ENCODE measurements around the gene TMEM154.

TMEM154 gene

GRCh38 chr4:152635851-152636250 is 43.9 kb downstream of the TMEM154 start:
- in situ Hi-C loops (cut with MboI; ENCODE audit: low sequenced_read_pairs) = no loop called here

- in situ Hi-C loops (cut with MboI; ENCODE audit: low sequenced_read_pairs) = no loop called here
Measured at GRCh38 chr4:152634110-152634760, 45.6 kb downstream of the TMEM154 start.

- in situ Hi-C loops (cut with MboI; ENCODE audit: low sequenced_read_pairs) = no loop called here
Measured at GRCh38 chr4:152633118-152633517, 46.7 kb downstream of the TMEM154 start.

- in situ Hi-C loops (cut with MboI; ENCODE audit: low sequenced_read_pairs) = no loop called here
Measured at GRCh38 chr4:152630324-152630723, 49.5 kb downstream of the TMEM154 start.

- in situ Hi-C loops (cut with MboI; ENCODE audit: low sequenced_read_pairs) = no loop called here
Measured at GRCh38 chr4:152629908-152630307, 49.9 kb downstream of the TMEM154 start.

- in situ Hi-C loops (cut with MboI; ENCODE audit: low sequenced_read_pairs) = no loop called here
Measured at GRCh38 chr4:152628128-152628527, 51.7 kb downstream of the TMEM154 start.

GRCh38 chr4:152626790-152627189 is 53.0 kb downstream of the TMEM154 start:
- in situ Hi-C loops (cut with MboI; ENCODE audit: low sequenced_read_pairs) = no loop called here

- in situ Hi-C loops (cut with MboI; ENCODE audit: low sequenced_read_pairs) = no loop called here
Measured at GRCh38 chr4:152620915-152621314, 58.9 kb downstream of the TMEM154 start.

- in situ Hi-C loops (cut with MboI; ENCODE audit: low sequenced_read_pairs) = no loop called here
Measured at GRCh38 chr4:152620218-152620617, 59.6 kb downstream of the TMEM154 start.

GRCh38 chr4:152619556-152619955 is 60.2 kb downstream of the TMEM154 start:
- in situ Hi-C loops (cut with MboI; ENCODE audit: low sequenced_read_pairs) = no loop called here

GRCh38 chr4:152618971-152619370 is 60.8 kb downstream of the TMEM154 start:
- in situ Hi-C loops (cut with MboI; ENCODE audit: low sequenced_read_pairs) = no loop called here

- in situ Hi-C loops (cut with MboI; ENCODE audit: low sequenced_read_pairs) = no loop called here
Measured at GRCh38 chr4:152616804-152617203, 63.0 kb downstream of the TMEM154 start.

- in situ Hi-C loops (cut with MboI; ENCODE audit: low sequenced_read_pairs) = no loop called here
Measured at GRCh38 chr4:152613841-152614721, 65.7 kb downstream of the TMEM154 start.

- in situ Hi-C loops (cut with MboI; ENCODE audit: low sequenced_read_pairs) = no loop called here
Measured at GRCh38 chr4:152613351-152613750, 66.4 kb downstream of the TMEM154 start.

- in situ Hi-C loops (cut with MboI; ENCODE audit: low sequenced_read_pairs) = no loop called here
Measured at GRCh38 chr4:152610131-152610530, 69.7 kb downstream of the TMEM154 start.

GRCh38 chr4:152609481-152609880 is 70.3 kb downstream of the TMEM154 start:
- in situ Hi-C loops (cut with MboI; ENCODE audit: low sequenced_read_pairs) = no loop called here

- in situ Hi-C loops (cut with MboI; ENCODE audit: low sequenced_read_pairs) = no loop called here
Measured at GRCh38 chr4:152607178-152607577, 72.6 kb downstream of the TMEM154 start.

- in situ Hi-C loops (cut with MboI; ENCODE audit: low sequenced_read_pairs) = no loop called here
Measured at GRCh38 chr4:152606753-152607152, 73.0 kb downstream of the TMEM154 start.

- in situ Hi-C loops (cut with MboI; ENCODE audit: low sequenced_read_pairs) = no loop called here
Measured at GRCh38 chr4:152605641-152606335, 74.0 kb downstream of the TMEM154 start.

GRCh38 chr4:152605031-152605430 is 74.8 kb downstream of the TMEM154 start:
- in situ Hi-C loops (cut with MboI; ENCODE audit: low sequenced_read_pairs) = no loop called here

GRCh38 chr4:152601156-152601555 is 78.6 kb downstream of the TMEM154 start:
- in situ Hi-C loops (cut with MboI; ENCODE audit: low sequenced_read_pairs) = no loop called here

- in situ Hi-C loops (cut with MboI; ENCODE audit: low sequenced_read_pairs) = no loop called here
Measured at GRCh38 chr4:152599636-152600035, 80.2 kb downstream of the TMEM154 start.
